ENCODE measurements around the gene RAD51B. TPM values are rescaled to one million over a fixed set of nuclear protein-coding genes. Genes with fewer than 3 reads are reported as not detected.

RAD51B gene
- total RNA-seq, 1 experiment from 2014 or later, result 16.7 TPM

DNA sequence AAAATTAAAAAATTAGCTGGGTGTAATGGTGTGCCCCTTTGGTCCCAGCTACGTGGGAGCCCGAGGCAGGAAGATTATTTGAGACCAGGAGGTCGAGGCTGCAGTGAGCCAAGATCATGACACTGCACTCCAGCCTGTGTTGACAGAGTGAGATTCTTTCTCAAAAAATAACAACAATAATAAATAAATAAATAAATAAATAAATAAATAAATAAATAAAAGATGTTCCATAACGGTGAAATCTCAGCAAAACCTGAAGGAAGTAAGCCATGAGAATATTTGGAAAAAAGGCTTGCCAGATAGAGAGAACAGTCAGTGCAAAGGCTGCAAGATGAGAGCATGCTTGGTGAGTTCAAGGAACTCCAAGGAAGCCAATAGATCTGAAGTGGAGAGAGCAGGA, 176.7 kb downstream of the RAD51B start:
- H3K23me2 ChIP-seq (ENCODE audit: insufficient read length, low read depth, low read length, poor library complexity, severe bottlenecking), result no peaks in the 10 kb centered on the region
- H3K9ac ChIP-seq (ENCODE audit: extremely low read depth, insufficient read length, low read length), result no peak overlapping the region
- H4K5ac ChIP-seq (ENCODE audit: insufficient read length, low read depth, low read length), result no peak overlapping the region
- H3K79me1 ChIP-seq (ENCODE audit: insufficient read depth, low read depth, low read length, poor library complexity, severe bottlenecking), result no peaks in the 10 kb centered on the region
- no peak for DNase-seq
- Mint-ChIP-seq H3K4me1 (no peaks in the 10 kb centered on the region), H3K27ac (no peak overlapping the region), H3K4me3 (no peak overlapping the region), H3K27me3 (ENCODE audit: low read depth) (no peaks in the 10 kb centered on the region), H3K9me3 (no peaks in the 10 kb centered on the region), H3K36me3 (ENCODE audit: insufficient read depth in 1 of 3, low read depth in 3 of 3) (peaks cover 0 to 2% (median 0%) of the 10 kb centered on the region in 3 experiments; a peak in 1 of 7 replicates)
- H3T11ph ChIP-seq (ENCODE audit: low read length), result no peak overlapping the region
- no peaks in the 10 kb centered on the region for H3K79me2 ChIP-seq (ENCODE audit: insufficient read depth, low read length)
- no peak overlapping the region for H3K4ac ChIP-seq (ENCODE audit: low read depth, low read length)
- H3K27ac ChIP-seq (ENCODE audit: insufficient read length, low read depth, low read length), result no peak overlapping the region
- H3K18ac ChIP-seq (ENCODE audit: insufficient read length, low read depth, low read length), result no peak overlapping the region
- WGBS (ENCODE audit: extremely low coverage, insufficient read length, low lambda C conversion rate), result no CpG with 5 or more reads among the region's 4 CpGs
- no peak overlapping the region for H2BK15ac ChIP-seq (ENCODE audit: low read depth, low read length)
- H2BK5ac ChIP-seq (ENCODE audit: insufficient read length, low read length), result no peak overlapping the region
- H3K4me2 ChIP-seq (ENCODE audit: insufficient read depth, insufficient read length, low read length), result no peak overlapping the region
- no peak overlapping the region for H4K91ac ChIP-seq (ENCODE audit: insufficient read length, low read depth, low read length)
- H4K20me1 ChIP-seq (ENCODE audit: control insufficient read depth, insufficient read depth, insufficient read length), result no peaks in the 10 kb centered on the region
- H3K56ac ChIP-seq (ENCODE audit: insufficient read length, low read depth, low read length), result no peak overlapping the region
- no peak overlapping the region for H2BK20ac ChIP-seq (ENCODE audit: low read depth, low read length, poor library complexity, severe bottlenecking)
- no peak overlapping the region for H2BK12ac ChIP-seq (ENCODE audit: insufficient read length, low read depth, low read length)
- H2BK120ac ChIP-seq (ENCODE audit: low read depth, low read length, poor library complexity, severe bottlenecking), result no peak overlapping the region
- no peak overlapping the region for H4K8ac ChIP-seq (replicated peaks; ENCODE audit: insufficient read length, low read depth, low read length)
- no peaks in the 10 kb centered on the region for H3K27me3 ChIP-seq (ENCODE audit: insufficient read depth, low read length)
- no peak overlapping the region for H2AK5ac ChIP-seq (ENCODE audit: insufficient read length, low read length)
- TF ChIP-seq, protein P1, sequence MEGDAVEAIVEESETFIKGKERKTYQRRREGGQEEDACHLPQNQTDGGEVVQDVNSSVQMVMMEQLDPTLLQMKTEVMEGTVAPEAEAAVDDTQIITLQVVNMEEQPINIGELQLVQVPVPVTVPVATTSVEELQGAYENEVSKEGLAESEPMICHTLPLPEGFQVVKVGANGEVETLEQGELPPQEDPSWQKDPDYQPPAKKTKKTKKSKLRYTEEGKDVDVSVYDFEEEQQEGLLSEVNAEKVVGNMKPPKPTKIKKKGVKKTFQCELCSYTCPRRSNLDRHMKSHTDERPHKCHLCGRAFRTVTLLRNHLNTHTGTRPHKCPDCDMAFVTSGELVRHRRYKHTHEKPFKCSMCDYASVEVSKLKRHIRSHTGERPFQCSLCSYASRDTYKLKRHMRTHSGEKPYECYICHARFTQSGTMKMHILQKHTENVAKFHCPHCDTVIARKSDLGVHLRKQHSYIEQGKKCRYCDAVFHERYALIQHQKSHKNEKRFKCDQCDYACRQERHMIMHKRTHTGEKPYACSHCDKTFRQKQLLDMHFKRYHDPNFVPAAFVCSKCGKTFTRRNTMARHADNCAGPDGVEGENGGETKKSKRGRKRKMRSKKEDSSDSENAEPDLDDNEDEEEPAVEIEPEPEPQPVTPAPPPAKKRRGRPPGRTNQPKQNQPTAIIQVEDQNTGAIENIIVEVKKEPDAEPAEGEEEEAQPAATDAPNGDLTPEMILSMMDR (conservative IDR thresholded peaks at IDR 0.05), result no peak
- no peaks in the 10 kb centered on the region for H3K4me1 ChIP-seq (ENCODE audit: insufficient read depth, low read length)
- H3K9me3 ChIP-seq (ENCODE audit: control insufficient read depth, low read depth, low read length), result no peaks in the 10 kb centered on the region
- H3K23ac ChIP-seq (ENCODE audit: insufficient read length, low read depth, low read length), result no peak overlapping the region
- H3K14ac ChIP-seq (ENCODE audit: insufficient read depth, low read length), result no peak overlapping the region
- no peak overlapping the region for H2AFZ ChIP-seq (ENCODE audit: low read length)
